Hepatocyte (in vitro differentiated cells): Measurements from ENCODE around the gene OSBPL2. TPM values are rescaled to one million over a fixed set of nuclear protein-coding genes. Genes with fewer than 3 reads are reported as not detected.

ENCODE experiments used
- DNase-seq: peaks from one replicate; pipeline ENCODE4 v3.0.0-alpha.2; 2016; ENCODE audit warnings: low spot score
- H2AFZ ChIP-seq: fragments of 200-600 bp; sonication (generic); 2 replicates; pipeline ENCODE4 v1.6.0; 2016; ENCODE audit warnings: antibody characterized with exemption, mild to moderate bottlenecking
- H3K27ac ChIP-seq: fragments of 200-600 bp; sonication (generic); 2 replicates; pipeline ENCODE4 v1.5.1; 2016; ENCODE audit warnings: mild to moderate bottlenecking
- H3K27me3 ChIP-seq: fragments of 200-600 bp; sonication (generic); 2 replicates; pipeline ENCODE4 v1.6.1; 2016
- H3K36me3 ChIP-seq: fragments of 200-600 bp; sonication (generic); replicated peaks from 2 replicates; pipeline ENCODE4 v1.5.1; 2016; ENCODE audit warnings: low read depth; ENCODE audit not compliant: insufficient read depth
- H3K4me1 ChIP-seq: fragments of 200-600 bp; sonication (generic); 2 replicates; pipeline ENCODE4 v1.5.1; 2016; ENCODE audit warnings: mild to moderate bottlenecking, moderate library complexity; ENCODE audit not compliant: insufficient read depth
- H3K4me2 ChIP-seq: fragments of 200-600 bp; sonication (generic); 2 replicates; pipeline ENCODE4 v1.6.0; 2016
- H3K4me3 ChIP-seq: fragments of 200-600 bp; sonication (generic); 2 replicates; pipeline ENCODE4 v1.5.1; 2016; ENCODE audit warnings: mild to moderate bottlenecking
- H3K79me2 ChIP-seq: fragments of 200-600 bp; sonication (generic); 2 replicates; pipeline ENCODE4 v1.6.0; 2017; ENCODE audit warnings: mild to moderate bottlenecking
- H3K9me2 ChIP-seq: fragments of 200-600 bp; sonication (generic); replicated peaks from 2 replicates; pipeline ENCODE4 v1.6.0; 2017; ENCODE audit warnings: mild to moderate bottlenecking; ENCODE audit not compliant: insufficient read depth
- H3K9me3 ChIP-seq: fragments of 200-600 bp; sonication (generic); 2 replicates; pipeline ENCODE4 v1.5.1; 2016; ENCODE audit warnings: low read depth, mild to moderate bottlenecking
- H4K20me1 ChIP-seq: fragments of 200-600 bp; sonication (generic); 2 replicates; pipeline ENCODE4 v1.6.0; 2016; ENCODE audit warnings: mild to moderate bottlenecking; ENCODE audit not compliant: insufficient read depth, poor library complexity, severe bottlenecking
- CTCF ChIP-seq: fragments of 200-600 bp; sonication (generic); IDR thresholded peaks from 2 replicates; pipeline ENCODE4 v1.5.1; 2016; ENCODE audit warnings: antibody characterized with exemption, mild to moderate bottlenecking; ENCODE audit not compliant: poor library complexity
- EZH2 ChIP-seq: fragments of 200-600 bp; sonication (generic); IDR thresholded peaks from 2 replicates; pipeline ENCODE4 v1.6.1; 2016; ENCODE audit warnings: antibody characterized with exemption, mild to moderate bottlenecking, borderline replicate concordance
- EZH2phosphoT487 ChIP-seq: fragments of 200-600 bp; sonication (generic); IDR thresholded peaks from one replicate; pipeline ENCODE4 v1.6.1; 2018; ENCODE audit warnings: antibody characterized with exemption, mild to moderate bottlenecking, low read depth, moderate library complexity; ENCODE audit not compliant: unreplicated experiment, severe bottlenecking
- WGBS: methylation state at CpG from one replicate; pipeline ENCODE4 v1.1.6; 2016; ENCODE audit warnings: low lambda C conversion rate; ENCODE audit errors: missing lambda C conversion rate; 5-methylcytosine and 5-hydroxymethylcytosine counted together
- polyA plus RNA-seq: library from polyadenylated mRNA; unstranded; fragments of >200 nt; fragmentation: Nextera tagmentation; extraction: Ambion mirVana; gene quantifications from 2 replicates; pipeline ENCODE4 v1.2.1, GENCODE V29; 2016
- total RNA-seq: library from RNA; depleted of rRNA; stranded (reverse); fragments of >200 nt; gene quantifications from 2 replicates; pipeline ENCODE4 v1.2.3, GENCODE V29; 2014

The OSBPL2 gene
- total and polyA plus RNA-seq, 2 experiments from 2014 or later = 40.5 to 45.9 TPM

- Histone ChIP-seq H3K9me2 (no peaks in the 10 kb centered on the region), H2AFZ (peak overlapping the region; percentile 30), H3K4me1 (peaks cover 10% of the 10 kb centered on the region), H4K20me1 (peaks cover 35% of the 10 kb centered on the region), H3K27me3 (no peaks in the 10 kb centered on the region), H3K79me2 (peaks cover 38% of the 10 kb centered on the region), H3K4me2 (peak overlapping the region; percentile 70), H3K27ac (peak overlapping the region; percentile 11), H3K4me3 (no peak overlapping the region), H3K9me3 (no peaks in the 10 kb centered on the region), H3K36me3 (no peaks in the 10 kb centered on the region)
- no peak for DNase-seq
- TF ChIP-seq EZH2phosphoT487 (no peak), CTCF (no peak), EZH2 (no peak)
- 80% methylated on average over 1 of the region's 1 CpG for WGBS
Observed at GRCh38 chr20:62237514-62237800, 864 bp upstream of the OSBPL2 start.

DNA sequence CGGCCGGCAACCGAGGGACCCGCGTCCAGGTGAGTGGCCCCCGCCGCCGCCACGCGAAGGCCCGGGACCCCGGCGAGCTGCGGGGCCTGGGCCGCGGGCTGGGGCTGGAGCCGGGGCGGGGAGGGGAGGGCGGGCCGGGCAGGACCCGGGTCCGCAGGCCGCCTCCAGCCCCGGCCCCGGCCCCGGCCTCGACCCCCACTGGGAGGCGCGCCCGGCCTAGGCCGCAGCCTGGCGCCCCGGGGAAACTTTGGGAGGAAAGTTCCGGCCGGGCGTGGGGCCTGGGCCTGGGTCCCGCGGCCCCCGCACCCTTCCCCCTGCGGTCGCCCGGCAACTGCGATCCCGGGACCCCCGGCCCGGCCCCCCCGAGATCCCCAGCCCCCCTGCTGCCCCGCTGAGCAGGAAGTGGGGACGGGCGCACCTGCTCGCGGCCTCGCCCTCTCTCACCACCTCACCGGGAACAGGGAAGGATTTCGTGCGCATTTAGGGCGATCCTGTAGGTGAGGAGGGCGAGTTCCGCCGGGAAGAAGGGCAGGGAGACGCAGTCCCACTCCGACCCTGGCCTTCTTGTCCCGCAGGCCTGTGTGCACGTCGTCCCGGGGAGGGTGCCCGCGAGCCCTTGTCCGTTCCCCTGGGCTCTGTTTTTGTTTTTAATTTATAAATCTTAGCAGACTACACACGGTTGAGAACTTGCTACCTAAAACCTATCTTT is 402 bp downstream of the OSBPL2 start:
- H3K4me1 ChIP-seq = peaks cover 10% of the 10 kb centered on the region
- under 1% methylated on average over 23 of the region's 70 CpGs for WGBS

GRCh38 chr20:62239278-62239879 is 1.1 kb downstream of the OSBPL2 start:
- H3K9me2 ChIP-seq = no peaks in the 10 kb centered on the region
- no peaks in the 10 kb centered on the region for H3K36me3 ChIP-seq
- H2AFZ ChIP-seq = no peak overlapping the region
- H3K4me3 ChIP-seq = peak overlapping the region; percentile 81
- H4K20me1 ChIP-seq = peaks cover 54% of the 10 kb centered on the region
- peak overlapping the region; percentile 94 for H3K4me2 ChIP-seq
- H3K27ac ChIP-seq = peak overlapping the region; percentile 91
- DNase-seq = no peak
- peaks cover 10% of the 10 kb centered on the region for H3K4me1 ChIP-seq
- TF ChIP-seq CTCF (no peak), EZH2 (no peak), EZH2phosphoT487 (no peak)
- no peaks in the 10 kb centered on the region for H3K27me3 ChIP-seq
- peaks cover 58% of the 10 kb centered on the region for H3K79me2 ChIP-seq
- no peaks in the 10 kb centered on the region for H3K9me3 ChIP-seq
- WGBS = 45% methylated on average over 23 of the region's 23 CpGs

More for the DNA sequence above, 402 bp downstream of the OSBPL2 start:
- peak overlapping the region; percentile 94 for H3K4me2 ChIP-seq
- H2AFZ ChIP-seq = peak overlapping the region; percentile 59
- peak; percentile 45 for DNase-seq
- no peaks in the 10 kb centered on the region for H3K27me3 ChIP-seq
- TF ChIP-seq CTCF = no peak
- peaks cover 48% of the 10 kb centered on the region for H4K20me1 ChIP-seq
- H3K27ac ChIP-seq = peak overlapping the region; percentile 91
- H3K9me3 ChIP-seq = no peaks in the 10 kb centered on the region
- no peaks in the 10 kb centered on the region for H3K36me3 ChIP-seq
- H3K4me3 ChIP-seq = peak overlapping the region; percentile 81
- peaks cover 51% of the 10 kb centered on the region for H3K79me2 ChIP-seq
- no peaks in the 10 kb centered on the region for H3K9me2 ChIP-seq
